ENCODE data around the gene ENPP3.

Gene ENPP3

DNA sequence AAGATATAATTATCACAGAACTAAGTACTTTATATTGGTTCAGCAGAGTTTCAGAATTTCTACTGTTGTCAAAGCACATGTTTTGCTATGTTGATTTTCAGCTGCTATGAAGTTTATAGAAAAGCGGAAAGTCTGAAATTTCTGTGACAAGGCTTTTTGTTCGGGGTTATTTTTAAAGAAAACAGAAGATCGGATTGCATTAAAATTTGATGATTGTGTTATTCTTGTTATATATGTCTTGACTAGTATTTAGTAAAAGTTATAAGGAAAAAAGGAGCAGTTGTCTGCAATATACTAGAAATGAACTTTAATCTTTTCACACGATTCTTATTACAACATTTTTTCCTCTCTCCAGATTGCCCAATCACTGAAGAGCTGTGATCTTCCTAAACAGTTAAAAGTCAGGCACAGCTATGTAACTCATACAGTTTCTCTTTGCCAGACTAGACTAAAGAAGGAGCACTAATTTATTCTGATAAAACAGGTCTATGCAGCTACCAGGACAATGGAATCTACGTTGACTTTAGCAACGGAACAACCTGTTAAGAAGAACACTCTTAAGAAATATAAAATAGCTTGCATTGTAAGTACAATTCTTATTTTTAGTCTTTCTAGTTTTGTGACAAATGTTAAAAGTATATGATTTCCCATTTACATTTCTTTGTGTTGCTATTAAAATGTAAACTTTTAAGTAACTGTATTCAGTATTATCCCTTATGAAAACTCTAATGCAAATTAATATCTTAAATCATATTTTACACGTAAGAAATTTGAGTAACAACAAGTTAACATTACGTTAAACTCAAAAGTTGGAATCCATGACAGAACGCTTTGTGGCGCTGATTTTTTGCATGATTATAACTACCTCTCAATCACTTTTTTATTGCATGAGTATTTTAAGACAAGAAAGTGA lies at the start of gene ENPP3:
Gene ENPP3, plus strand, starts transcription at position 423 of the 913 bp plus-strand sequence. Its CDS starts 83 bp downstream, at position 506.
- H3K27me3 ChIP-seq (replicated peaks; ENCODE audit: control insufficient read depth, insufficient read depth, low read length) = no peaks in the 10 kb centered on the region; the same call in 1 of the 2 replicates
- H3K36me3 ChIP-seq (ENCODE audit: control insufficient read depth, insufficient read depth, low read length) = no peaks in the 10 kb centered on the region
- DNase-seq (ENCODE audit: extremely low read depth, insufficient read length) = no peak
- TF ChIP-seq, protein P1, sequence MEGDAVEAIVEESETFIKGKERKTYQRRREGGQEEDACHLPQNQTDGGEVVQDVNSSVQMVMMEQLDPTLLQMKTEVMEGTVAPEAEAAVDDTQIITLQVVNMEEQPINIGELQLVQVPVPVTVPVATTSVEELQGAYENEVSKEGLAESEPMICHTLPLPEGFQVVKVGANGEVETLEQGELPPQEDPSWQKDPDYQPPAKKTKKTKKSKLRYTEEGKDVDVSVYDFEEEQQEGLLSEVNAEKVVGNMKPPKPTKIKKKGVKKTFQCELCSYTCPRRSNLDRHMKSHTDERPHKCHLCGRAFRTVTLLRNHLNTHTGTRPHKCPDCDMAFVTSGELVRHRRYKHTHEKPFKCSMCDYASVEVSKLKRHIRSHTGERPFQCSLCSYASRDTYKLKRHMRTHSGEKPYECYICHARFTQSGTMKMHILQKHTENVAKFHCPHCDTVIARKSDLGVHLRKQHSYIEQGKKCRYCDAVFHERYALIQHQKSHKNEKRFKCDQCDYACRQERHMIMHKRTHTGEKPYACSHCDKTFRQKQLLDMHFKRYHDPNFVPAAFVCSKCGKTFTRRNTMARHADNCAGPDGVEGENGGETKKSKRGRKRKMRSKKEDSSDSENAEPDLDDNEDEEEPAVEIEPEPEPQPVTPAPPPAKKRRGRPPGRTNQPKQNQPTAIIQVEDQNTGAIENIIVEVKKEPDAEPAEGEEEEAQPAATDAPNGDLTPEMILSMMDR (IDR thresholded peaks at IDR 0.05; ENCODE audit: insufficient read depth, low read length, poor library complexity, severe bottlenecking) = no peak
- H3K4me3 ChIP-seq (replicated peaks; ENCODE audit: low read depth, low read length) = no peak within 1 kb of the TSS

DNA sequence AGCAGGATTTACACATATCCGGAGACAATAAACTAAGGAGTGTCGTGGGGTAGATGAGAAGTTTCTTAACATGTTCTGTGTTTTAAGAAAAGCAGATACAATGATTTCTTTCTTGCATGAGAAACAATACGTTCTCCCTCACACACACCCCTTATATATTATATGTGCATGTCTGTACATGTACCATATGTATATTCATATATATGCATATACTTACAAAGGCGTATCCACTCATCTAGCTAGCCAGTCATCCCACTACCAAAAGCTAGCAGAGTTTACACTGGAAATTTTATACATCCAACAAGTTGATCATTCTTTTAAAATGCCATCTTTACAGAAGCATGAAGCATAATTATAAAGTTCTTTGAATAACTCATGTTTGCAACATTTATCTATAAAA lies 49.2 kb upstream of the ENPP3 start:
- TF ChIP-seq, protein P1 (IDR thresholded peaks at IDR 0.05; ENCODE audit: insufficient read depth, low read length, poor library complexity, severe bottlenecking) = no peak
- Histone ChIP-seq H3K36me3 (ENCODE audit: control insufficient read depth, insufficient read depth, low read length) (peaks cover 6% of the 10 kb centered on the region), H3K27me3 (replicated peaks; ENCODE audit: control insufficient read depth, insufficient read depth, low read length) (no peaks in the 10 kb centered on the region), H3K4me3 (replicated peaks; ENCODE audit: low read depth, low read length) (no peak overlapping the region)
- no peak for DNase-seq (ENCODE audit: extremely low read depth, insufficient read length)

- H3K36me3 ChIP-seq (ENCODE audit: control insufficient read depth, insufficient read depth, low read length) = peaks cover 6% of the 10 kb centered on the region
- TF ChIP-seq, protein P1 (IDR thresholded peaks at IDR 0.05; ENCODE audit: insufficient read depth, low read length, poor library complexity, severe bottlenecking) = no peak
- no peak overlapping the region for H3K4me3 ChIP-seq (replicated peaks; ENCODE audit: low read depth, low read length)
These were observed 48.5 kb upstream of the ENPP3 start for GRCh38 chr6:131588643-131589042.

GRCh38 chr6:131592935-131593334 lies 44.2 kb upstream of the ENPP3 start:
- TF ChIP-seq, protein P1 (IDR thresholded peaks at IDR 0.05; ENCODE audit: insufficient read depth, low read length, poor library complexity, severe bottlenecking) = no peak
- Histone ChIP-seq H3K27me3 (replicated peaks; ENCODE audit: control insufficient read depth, insufficient read depth, low read length) (no peaks in the 10 kb centered on the region), H3K36me3 (ENCODE audit: control insufficient read depth, insufficient read depth, low read length) (peaks cover 5% of the 10 kb centered on the region), H3K4me3 (replicated peaks; ENCODE audit: low read depth, low read length) (no peak overlapping the region)
- no peak for DNase-seq (ENCODE audit: extremely low read depth, insufficient read length)

More at GRCh38 chr6:131588643-131589042, 48.5 kb upstream of the ENPP3 start:
- DNase-seq (ENCODE audit: extremely low read depth, insufficient read length) = no peak
- H3K27me3 ChIP-seq (replicated peaks; ENCODE audit: control insufficient read depth, insufficient read depth, low read length) = no peaks in the 10 kb centered on the region

DNA sequence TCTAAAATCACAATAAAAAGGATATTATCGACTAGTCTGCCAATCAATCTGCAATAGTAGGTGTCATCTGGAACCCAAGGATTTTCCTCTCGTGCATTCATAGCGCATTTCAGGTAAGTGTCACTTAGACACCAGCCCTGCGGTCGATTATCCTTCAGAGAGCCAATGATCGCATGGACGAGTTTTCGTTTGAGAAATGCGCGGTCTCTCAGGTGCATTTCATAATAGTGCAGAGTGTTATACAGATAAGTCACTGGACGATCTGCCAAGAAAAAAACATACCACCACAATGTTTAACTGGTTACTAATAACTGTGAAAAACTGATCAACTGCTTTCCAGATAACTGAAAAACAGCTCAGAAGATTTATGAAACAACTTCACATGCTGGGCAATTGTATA lies 43.0 kb upstream of the ENPP3 start:
- peaks cover 5% of the 10 kb centered on the region for H3K36me3 ChIP-seq (ENCODE audit: control insufficient read depth, insufficient read depth, low read length)
- DNase-seq (ENCODE audit: extremely low read depth, insufficient read length) = no peak
- TF ChIP-seq, protein P1 (IDR thresholded peaks at IDR 0.05; ENCODE audit: insufficient read depth, low read length, poor library complexity, severe bottlenecking) = no peak
- no peaks in the 10 kb centered on the region for H3K27me3 ChIP-seq (replicated peaks; ENCODE audit: control insufficient read depth, insufficient read depth, low read length)
- no peak overlapping the region for H3K4me3 ChIP-seq (replicated peaks; ENCODE audit: low read depth, low read length)
